Measurements from ENCODE around the gene BCAS1. TPM values are rescaled to one million over a fixed set of nuclear protein-coding genes. Genes with fewer than 3 reads are reported as not detected.

BCAS1 gene
- total RNA-seq, 1 donor: not detected

GRCh38 chr20:53907968-53908751 lies 162.2 kb downstream of the BCAS1 start:
- no peaks in the 10 kb centered on the region for H3K79me2 ChIP-seq (ENCODE audit: insufficient read depth, low read length)
- no peaks in the 10 kb centered on the region for H3K27me3 ChIP-seq (ENCODE audit: insufficient read depth, low read length)
- no peak for TF ChIP-seq CTCF (IDR thresholded peaks at IDR 0.05; ENCODE audit: extremely low read depth, low read depth, low read length)
- H3K27ac ChIP-seq (ENCODE audit: low read depth, low read length): peak overlapping the region; percentile 91
- H4K20me1 ChIP-seq (ENCODE audit: insufficient read depth, low read length): no peaks in the 10 kb centered on the region
- no peak for DNase-seq (ENCODE audit: insufficient read length, low spot score, missing footprints)
- H3K4me1 ChIP-seq (ENCODE audit: insufficient read depth, low read length): peaks cover 23% of the 10 kb centered on the region
- H3K9me3 ChIP-seq (ENCODE audit: low read depth, low read length): no peaks in the 10 kb centered on the region
- H3K4me3 ChIP-seq (ENCODE audit: insufficient read depth, low read length): no peak overlapping the region
- H3K36me3 ChIP-seq (ENCODE audit: insufficient read depth, low read length): no peaks in the 10 kb centered on the region
- no peak overlapping the region for H2AFZ ChIP-seq (ENCODE audit: low read length)
- H3K4me2 ChIP-seq (ENCODE audit: insufficient read depth, low read length): no peak overlapping the region

GRCh38 chr20:53905820-53906191 lies 164.6 kb downstream of the BCAS1 start:
- H3K27ac ChIP-seq (ENCODE audit: low read depth, low read length): peak overlapping the region; percentile 91
- H3K4me1 ChIP-seq (ENCODE audit: insufficient read depth, low read length): peaks cover 37% of the 10 kb centered on the region

GRCh38 chr20:53905019-53905819 lies 165.2 kb downstream of the BCAS1 start:
- Histone ChIP-seq H4K20me1 (ENCODE audit: insufficient read depth, low read length) (no peaks in the 10 kb centered on the region), H3K27ac (ENCODE audit: low read depth, low read length) (no peak overlapping the region)
- no peak for TF ChIP-seq CTCF (IDR thresholded peaks at IDR 0.05; ENCODE audit: extremely low read depth, low read depth, low read length)

More at GRCh38 chr20:53905820-53906191, 164.6 kb downstream of the BCAS1 start:
- no peaks in the 10 kb centered on the region for H3K79me2 ChIP-seq (ENCODE audit: insufficient read depth, low read length)
- no peaks in the 10 kb centered on the region for H3K27me3 ChIP-seq (ENCODE audit: insufficient read depth, low read length)
- H2AFZ ChIP-seq (ENCODE audit: low read length): no peak overlapping the region
- no peaks in the 10 kb centered on the region for H3K9me3 ChIP-seq (ENCODE audit: low read depth, low read length)
- DNase-seq (ENCODE audit: insufficient read length, low spot score, missing footprints): no peak
- H3K4me2 ChIP-seq (ENCODE audit: insufficient read depth, low read length): no peak overlapping the region
- H3K4me3 ChIP-seq (ENCODE audit: insufficient read depth, low read length): no peak overlapping the region
- H3K36me3 ChIP-seq (ENCODE audit: insufficient read depth, low read length): no peaks in the 10 kb centered on the region
- no peaks in the 10 kb centered on the region for H4K20me1 ChIP-seq (ENCODE audit: insufficient read depth, low read length)
- no peak for TF ChIP-seq CTCF (IDR thresholded peaks at IDR 0.05; ENCODE audit: extremely low read depth, low read depth, low read length)

GRCh38 chr20:53904261-53904660 lies 166.1 kb downstream of the BCAS1 start:
- H3K4me2 ChIP-seq (ENCODE audit: insufficient read depth, low read length): no peak overlapping the region
- H3K79me2 ChIP-seq (ENCODE audit: insufficient read depth, low read length): no peaks in the 10 kb centered on the region
- H3K9me3 ChIP-seq (ENCODE audit: low read depth, low read length): no peaks in the 10 kb centered on the region
- no peaks in the 10 kb centered on the region for H3K27me3 ChIP-seq (ENCODE audit: insufficient read depth, low read length)
- DNase-seq (ENCODE audit: insufficient read length, low spot score, missing footprints): no peak
- H2AFZ ChIP-seq (ENCODE audit: low read length): no peak overlapping the region
- no peak overlapping the region for H3K27ac ChIP-seq (ENCODE audit: low read depth, low read length)
- H3K4me1 ChIP-seq (ENCODE audit: insufficient read depth, low read length): peaks cover 51% of the 10 kb centered on the region
- no peaks in the 10 kb centered on the region for H4K20me1 ChIP-seq (ENCODE audit: insufficient read depth, low read length)
- no peaks in the 10 kb centered on the region for H3K36me3 ChIP-seq (ENCODE audit: insufficient read depth, low read length)
- no peak overlapping the region for H3K4me3 ChIP-seq (ENCODE audit: insufficient read depth, low read length)
- TF ChIP-seq CTCF (IDR thresholded peaks at IDR 0.05; ENCODE audit: extremely low read depth, low read depth, low read length): no peak

More at GRCh38 chr20:53905019-53905819, 165.2 kb downstream of the BCAS1 start:
- no peak overlapping the region for H2AFZ ChIP-seq (ENCODE audit: low read length)
- no peaks in the 10 kb centered on the region for H3K36me3 ChIP-seq (ENCODE audit: insufficient read depth, low read length)
- DNase-seq (ENCODE audit: insufficient read length, low spot score, missing footprints): no peak
- peaks cover 42% of the 10 kb centered on the region for H3K4me1 ChIP-seq (ENCODE audit: insufficient read depth, low read length)
- H3K4me3 ChIP-seq (ENCODE audit: insufficient read depth, low read length): no peak overlapping the region
- H3K4me2 ChIP-seq (ENCODE audit: insufficient read depth, low read length): no peak overlapping the region
- H3K27me3 ChIP-seq (ENCODE audit: insufficient read depth, low read length): no peaks in the 10 kb centered on the region
- H3K9me3 ChIP-seq (ENCODE audit: low read depth, low read length): no peaks in the 10 kb centered on the region
- H3K79me2 ChIP-seq (ENCODE audit: insufficient read depth, low read length): no peaks in the 10 kb centered on the region

Measured in osteoblast (primary cell).